H9 (cell line): ENCODE data around the gene CSAD. TPM values are rescaled to one million over a fixed set of nuclear protein-coding genes. Genes with fewer than 3 reads are reported as not detected.

Source experiments
- DNase-seq: peaks from one replicate; pipeline ENCODE4 v3.0.0-alpha.2; 2017
- H2AFZ ChIP-seq: one replicate; pipeline ENCODE4 v1.6.1; 2013; ENCODE audit warnings: mild to moderate bottlenecking, low read length, control low read depth, moderate library complexity
- H2AK5ac ChIP-seq: 2 replicates; pipeline ENCODE4 v1.6.1; 2013; ENCODE audit warnings: low read length, control low read depth, mixed read lengths; ENCODE audit not compliant: insufficient read length
- H2BK120ac ChIP-seq: one replicate; pipeline ENCODE4 v1.6.1; 2013; ENCODE audit warnings: low read depth, mild to moderate bottlenecking, low read length, control low read depth, inconsistent platforms; ENCODE audit not compliant: poor library complexity, severe bottlenecking
- H2BK12ac ChIP-seq: 2 replicates; pipeline ENCODE4 v1.6.1; 2013; ENCODE audit warnings: low read length, control low read depth, mixed read lengths, low read depth; ENCODE audit not compliant: insufficient read length
- H2BK15ac ChIP-seq: 2 replicates; pipeline ENCODE4 v1.6.1; 2013; ENCODE audit warnings: low read depth, low read length, control low read depth
- H2BK20ac ChIP-seq: one replicate; pipeline ENCODE4 v1.6.1; 2013; ENCODE audit warnings: low read depth, mild to moderate bottlenecking, low read length, control low read depth, inconsistent platforms; ENCODE audit not compliant: poor library complexity, severe bottlenecking
- H2BK5ac ChIP-seq: 2 replicates; pipeline ENCODE4 v1.6.1; 2013; ENCODE audit warnings: low read length, control low read depth, mixed read lengths; ENCODE audit not compliant: insufficient read length
- H3K14ac ChIP-seq: 2 replicates; pipeline ENCODE4 v1.6.1; 2013; ENCODE audit warnings: low read length, control low read depth; ENCODE audit not compliant: insufficient read depth
- H3K18ac ChIP-seq: 2 replicates; pipeline ENCODE4 v1.6.1; 2013; ENCODE audit warnings: low read depth, mild to moderate bottlenecking, mixed read lengths, low read length, control low read depth; ENCODE audit not compliant: insufficient read length
- H3K23ac ChIP-seq: 2 replicates; pipeline ENCODE4 v1.6.1; 2013; ENCODE audit warnings: low read length, control low read depth, mixed read lengths, low read depth; ENCODE audit not compliant: insufficient read length
- H3K23me2 ChIP-seq: 2 replicates; pipeline ENCODE4 v1.6.1; 2013; ENCODE audit warnings: low read depth, mild to moderate bottlenecking, mixed read lengths, low read length, control low read depth; ENCODE audit not compliant: insufficient read length, poor library complexity, severe bottlenecking
- H3K27ac ChIP-seq: 2 replicates; pipeline ENCODE4 v1.5.1; 2013; ENCODE audit warnings: low read length, control low read depth, mixed read lengths, low read depth; ENCODE audit not compliant: insufficient read length
- H3K27me3 ChIP-seq: 2 replicates; pipeline ENCODE4 v1.6.1; 2013; ENCODE audit warnings: low read length, control low read depth, inconsistent platforms; ENCODE audit not compliant: insufficient read depth
- H3K4ac ChIP-seq: 2 replicates; pipeline ENCODE4 v1.6.1; 2013; ENCODE audit warnings: low read depth, mild to moderate bottlenecking, control low read depth, inconsistent platforms, low read length, moderate library complexity
- H3K4me1 ChIP-seq: 2 replicates; pipeline ENCODE4 v1.6.1; 2013; ENCODE audit warnings: low read length, control low read depth, inconsistent platforms; ENCODE audit not compliant: insufficient read depth
- H3K4me2 ChIP-seq: 2 replicates; pipeline ENCODE4 v1.6.1; 2013; ENCODE audit warnings: low read length, control low read depth, mixed read lengths; ENCODE audit not compliant: insufficient read length, insufficient read depth
- H3K56ac ChIP-seq: 2 replicates; pipeline ENCODE4 v1.6.1; 2013; ENCODE audit warnings: low read depth, mild to moderate bottlenecking, mixed read lengths, low read length, control low read depth; ENCODE audit not compliant: insufficient read length
- H3K79me1 ChIP-seq: 2 replicates; pipeline ENCODE4 v1.6.1; 2013; ENCODE audit warnings: low read depth, mild to moderate bottlenecking, moderate library complexity, low read length, control low read depth, inconsistent platforms; ENCODE audit not compliant: insufficient read depth, poor library complexity, severe bottlenecking
- H3K79me2 ChIP-seq: 2 replicates; pipeline ENCODE4 v1.6.1; 2013; ENCODE audit warnings: low read length, control low read depth, inconsistent platforms; ENCODE audit not compliant: insufficient read depth
- H3K9ac ChIP-seq: 2 replicates; pipeline ENCODE4 v1.6.1; 2013; ENCODE audit warnings: low read length, control low read depth, mixed read lengths; ENCODE audit not compliant: insufficient read length; ENCODE audit errors: extremely low read depth
- H3K9me3 ChIP-seq: one replicate; pipeline ENCODE4 v1.6.1; 2013; ENCODE audit warnings: low read depth, low read length, inconsistent platforms; ENCODE audit not compliant: control insufficient read depth
- H3T11ph ChIP-seq: one replicate; pipeline ENCODE4 v1.6.1; 2013; ENCODE audit warnings: mild to moderate bottlenecking, low read length, control low read depth, inconsistent platforms
- H4K20me1 ChIP-seq: one replicate; pipeline ENCODE4 v1.6.1; 2013; ENCODE audit not compliant: control insufficient read depth, insufficient read length, insufficient read depth
- H4K5ac ChIP-seq: 2 replicates; pipeline ENCODE4 v1.6.1; 2013; ENCODE audit warnings: low read depth, mild to moderate bottlenecking, mixed read lengths, low read length, control low read depth; ENCODE audit not compliant: insufficient read length
- H4K8ac ChIP-seq: replicated peaks from 2 replicates; pipeline ENCODE4 v1.6.1; 2013; ENCODE audit warnings: low read length, control low read depth, mixed read lengths, low read depth; ENCODE audit not compliant: insufficient read length
- H4K91ac ChIP-seq: 2 replicates; pipeline ENCODE4 v1.6.1; 2013; ENCODE audit warnings: low read depth, mild to moderate bottlenecking, moderate library complexity, mixed read lengths, low read length, control low read depth; ENCODE audit not compliant: insufficient read length
- H3K27ac Mint-ChIP-seq, 3 experiments: 2 replicates in 2 of 3; 3 replicates in 1 of 3; pipeline ENCODE4 v1.8.0; 2020 to 2021; ENCODE audit warnings: mixed read lengths in 3 of 3, mild to moderate bottlenecking in 1 of 3, moderate library complexity in 1 of 3
- H3K27me3 Mint-ChIP-seq: 2 replicates; pipeline ENCODE4 v1.8.0; 2021; ENCODE audit warnings: low read depth, mild to moderate bottlenecking, moderate library complexity, mixed read lengths
- H3K36me3 Mint-ChIP-seq, 3 experiments: 2 replicates in 2 of 3; 3 replicates in 1 of 3; pipeline ENCODE4 v1.8.0; 2020 to 2021; ENCODE audit warnings: low read depth in 3 of 3, mixed read lengths in 3 of 3; ENCODE audit not compliant: insufficient read depth in 1 of 3
- H3K4me1 Mint-ChIP-seq, 2 experiments: 2 replicates each; pipeline ENCODE4 v1.8.0; 2020; ENCODE audit warnings: mixed read lengths in 2 of 2
- H3K4me3 Mint-ChIP-seq, 2 experiments: 2 replicates in 1 of 2; 3 replicates in 1 of 2; pipeline ENCODE4 v1.8.0; 2020 to 2021; ENCODE audit warnings: mild to moderate bottlenecking in 2 of 2, mixed read lengths in 2 of 2, moderate library complexity in 1 of 2
- H3K9me3 Mint-ChIP-seq, 2 experiments: 2 replicates in 1 of 2; 3 replicates in 1 of 2; pipeline ENCODE4 v1.8.0; 2020; ENCODE audit warnings: mild to moderate bottlenecking in 2 of 2, mixed read lengths in 2 of 2, moderate library complexity in 1 of 2
- CTCF ChIP-seq: fragments of 200-600 bp; sonication (generic); conservative IDR thresholded peaks from 3 replicates; pipeline ENCODE4 v1.8.0; 2021; ENCODE audit warnings: antibody characterized with exemption, mild to moderate bottlenecking
- WGBS: extraction: QIAGEN DNeasy Blood & Tissue Kit; methylation state at CpG from one replicate; pipeline ENCODE4 v1.1.7; 2013; ENCODE audit warnings: missing lambda C conversion rate, low lambda C conversion rate, mixed read lengths; ENCODE audit not compliant: insufficient read length; ENCODE audit errors: extremely low coverage; 5-methylcytosine and 5-hydroxymethylcytosine counted together
- total RNA-seq: library from RNA; stranded (reverse); gene quantifications from 2 replicates; pipeline ENCODE4 v1.2.1, GENCODE V29; 2021

The CSAD gene
- total RNA-seq, 1 experiment from 2014 or later: 7.4 TPM

- H3K27ac Mint-ChIP-seq: peak overlapping the region; percentile 2 to 66 (median 53); a peak in 4 of 7 replicates
- H4K91ac ChIP-seq: no peak overlapping the region
- H3K9me3 ChIP-seq: no peaks in the 10 kb centered on the region
- no peak overlapping the region for H4K8ac ChIP-seq
- H3K9me3 Mint-ChIP-seq: no peaks in the 10 kb centered on the region
- TF ChIP-seq CTCF: no peak
- DNase-seq: no peak
- peaks cover 70% of the 10 kb centered on the region in 2 experiments for H3K4me1 Mint-ChIP-seq
- peak overlapping the region in 1 of 2 experiments; percentile 61; a peak in 4 of 5 replicates for H3K4me3 Mint-ChIP-seq
- H3K79me2 ChIP-seq: no peaks in the 10 kb centered on the region
- no peak overlapping the region for H3K56ac ChIP-seq
- no peak overlapping the region for H4K5ac ChIP-seq
- no peak overlapping the region for H2BK5ac ChIP-seq
- no peak overlapping the region for H3K4ac ChIP-seq
- peaks cover 10% of the 10 kb centered on the region for H3K23me2 ChIP-seq
- no peak overlapping the region for H2BK20ac ChIP-seq
- no peak overlapping the region for H2BK120ac ChIP-seq
- no peak overlapping the region for H2AFZ ChIP-seq
- no CpG with 5 or more reads among the region's 10 CpGs for WGBS
- H2BK12ac ChIP-seq: no peak overlapping the region
- H3K18ac ChIP-seq: no peak overlapping the region
- H3K23ac ChIP-seq: no peak overlapping the region
- no peaks in the 10 kb centered on the region for H3K27me3 ChIP-seq
- peaks cover 3% of the 10 kb centered on the region for H3K27me3 Mint-ChIP-seq
- peak overlapping the region; percentile 9 for H3K4me2 ChIP-seq
- H4K20me1 ChIP-seq: no peaks in the 10 kb centered on the region
- no peak overlapping the region for H2AK5ac ChIP-seq
- H3K36me3 Mint-ChIP-seq: peaks cover 8 to 17% (median 13%) of the 10 kb centered on the region in 3 experiments; a peak in 6 of 7 replicates
- H2BK15ac ChIP-seq: no peak overlapping the region
- H3K9ac ChIP-seq: no peak overlapping the region
- H3K79me1 ChIP-seq: no peaks in the 10 kb centered on the region
- H3K4me1 ChIP-seq: peaks cover 25% of the 10 kb centered on the region; the same call in 1 of the 2 replicates
- no peak overlapping the region for H3T11ph ChIP-seq
- no peak overlapping the region for H3K14ac ChIP-seq
- H3K27ac ChIP-seq: no peak overlapping the region
Measured at GRCh38 chr12:53224897-53225634, 44.3 kb upstream of the CSAD start.
